ENCODE data around the gene FBXW7. TPM values are rescaled to one million over a fixed set of nuclear protein-coding genes. Genes with fewer than 3 reads are reported as not detected.

Gene FBXW7
- total RNA-seq, 1 experiment from 2014 or later, result 27.1 TPM

DNA sequence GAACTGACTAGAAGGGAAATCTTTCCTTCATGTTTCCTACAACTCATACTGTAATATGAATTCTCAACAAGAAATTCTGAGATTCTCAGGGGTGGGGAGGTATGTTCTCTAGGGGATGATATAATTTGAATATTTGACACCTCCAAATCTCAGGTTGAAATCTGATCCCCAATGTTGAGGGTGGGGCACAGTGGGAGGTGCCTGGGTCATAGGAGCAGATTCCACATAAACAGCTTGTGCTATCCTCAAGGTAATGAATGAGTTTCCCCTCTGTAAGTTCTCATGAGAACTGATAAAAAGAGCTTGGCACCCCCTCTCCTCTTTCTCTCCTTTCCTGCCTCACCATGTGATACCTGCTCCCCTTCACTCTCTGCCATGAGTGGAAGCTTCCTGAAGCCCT, 21.5 kb downstream of the FBXW7 start:
- no peaks in the 10 kb centered on the region for H3K27me3 ChIP-seq (ENCODE audit: insufficient read depth, low read length)
- H3K4me2 ChIP-seq (ENCODE audit: insufficient read depth, insufficient read length, low read length), result no peak overlapping the region
- H3K4me1 ChIP-seq (ENCODE audit: insufficient read depth, low read length), result no peaks in the 10 kb centered on the region
- no peak overlapping the region for H3K14ac ChIP-seq (ENCODE audit: insufficient read depth, low read length)
- no peak overlapping the region for H2BK12ac ChIP-seq (ENCODE audit: insufficient read length, low read depth, low read length)
- H3K23ac ChIP-seq (ENCODE audit: insufficient read length, low read depth, low read length), result no peak overlapping the region
- no peak overlapping the region for H2BK120ac ChIP-seq (ENCODE audit: low read depth, low read length, poor library complexity, severe bottlenecking)
- no peak overlapping the region for H4K8ac ChIP-seq (replicated peaks; ENCODE audit: insufficient read length, low read depth, low read length)
- no peaks in the 10 kb centered on the region for H4K20me1 ChIP-seq (ENCODE audit: control insufficient read depth, insufficient read depth, insufficient read length)
- no peak overlapping the region for H2BK15ac ChIP-seq (ENCODE audit: low read depth, low read length)
- H3K27ac ChIP-seq (ENCODE audit: insufficient read length, low read depth, low read length), result no peak overlapping the region
- H2BK5ac ChIP-seq (ENCODE audit: insufficient read length, low read length), result no peak overlapping the region
- H2BK20ac ChIP-seq (ENCODE audit: low read depth, low read length, poor library complexity, severe bottlenecking), result no peak overlapping the region
- H3K4me1 Mint-ChIP-seq, result peaks cover 29 to 30% of the 10 kb centered on the region in 2 experiments
- peaks cover 0 to 2% (median 0%) of the 10 kb centered on the region in 3 experiments; a peak in 2 of 7 replicates for H3K36me3 Mint-ChIP-seq (ENCODE audit: insufficient read depth in 1 of 3, low read depth in 3 of 3)
- peak overlapping the region; percentile 4 to 44 (median 29); a peak in 5 of 7 replicates for H3K27ac Mint-ChIP-seq
- H3K27me3 Mint-ChIP-seq (ENCODE audit: low read depth), result no peaks in the 10 kb centered on the region
- H3T11ph ChIP-seq (ENCODE audit: low read length), result no peak overlapping the region
- no peak for DNase-seq
- H3K4me3 Mint-ChIP-seq, result no peak overlapping the region; a peak in 1 of 5 replicates
- H4K5ac ChIP-seq (ENCODE audit: insufficient read length, low read depth, low read length), result no peak overlapping the region
- H3K23me2 ChIP-seq (ENCODE audit: insufficient read length, low read depth, low read length, poor library complexity, severe bottlenecking), result no peaks in the 10 kb centered on the region
- H3K4ac ChIP-seq (ENCODE audit: low read depth, low read length), result no peak overlapping the region
- H3K18ac ChIP-seq (ENCODE audit: insufficient read length, low read depth, low read length), result no peak overlapping the region
- TF ChIP-seq, protein P1, sequence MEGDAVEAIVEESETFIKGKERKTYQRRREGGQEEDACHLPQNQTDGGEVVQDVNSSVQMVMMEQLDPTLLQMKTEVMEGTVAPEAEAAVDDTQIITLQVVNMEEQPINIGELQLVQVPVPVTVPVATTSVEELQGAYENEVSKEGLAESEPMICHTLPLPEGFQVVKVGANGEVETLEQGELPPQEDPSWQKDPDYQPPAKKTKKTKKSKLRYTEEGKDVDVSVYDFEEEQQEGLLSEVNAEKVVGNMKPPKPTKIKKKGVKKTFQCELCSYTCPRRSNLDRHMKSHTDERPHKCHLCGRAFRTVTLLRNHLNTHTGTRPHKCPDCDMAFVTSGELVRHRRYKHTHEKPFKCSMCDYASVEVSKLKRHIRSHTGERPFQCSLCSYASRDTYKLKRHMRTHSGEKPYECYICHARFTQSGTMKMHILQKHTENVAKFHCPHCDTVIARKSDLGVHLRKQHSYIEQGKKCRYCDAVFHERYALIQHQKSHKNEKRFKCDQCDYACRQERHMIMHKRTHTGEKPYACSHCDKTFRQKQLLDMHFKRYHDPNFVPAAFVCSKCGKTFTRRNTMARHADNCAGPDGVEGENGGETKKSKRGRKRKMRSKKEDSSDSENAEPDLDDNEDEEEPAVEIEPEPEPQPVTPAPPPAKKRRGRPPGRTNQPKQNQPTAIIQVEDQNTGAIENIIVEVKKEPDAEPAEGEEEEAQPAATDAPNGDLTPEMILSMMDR (conservative IDR thresholded peaks at IDR 0.05), result no peak
- H2AK5ac ChIP-seq (ENCODE audit: insufficient read length, low read length), result no peak overlapping the region
- H3K79me2 ChIP-seq (ENCODE audit: insufficient read depth, low read length), result peaks cover 4% of the 10 kb centered on the region; the same call in 1 of the 2 replicates
- no peak overlapping the region for H2AFZ ChIP-seq (ENCODE audit: low read length)
- peaks cover 2% of the 10 kb centered on the region for H3K79me1 ChIP-seq (ENCODE audit: insufficient read depth, low read depth, low read length, poor library complexity, severe bottlenecking)
- H3K9ac ChIP-seq (ENCODE audit: extremely low read depth, insufficient read length, low read length), result no peak overlapping the region
- no peaks in the 10 kb centered on the region for H3K9me3 ChIP-seq (ENCODE audit: control insufficient read depth, low read depth, low read length)
- H4K91ac ChIP-seq (ENCODE audit: insufficient read length, low read depth, low read length), result no peak overlapping the region
- no peak overlapping the region for H3K56ac ChIP-seq (ENCODE audit: insufficient read length, low read depth, low read length)
- H3K9me3 Mint-ChIP-seq, result no peaks in the 10 kb centered on the region
